H9 (cell line): Measurements from ENCODE around the gene HIP1. TPM values are rescaled to one million over a fixed set of nuclear protein-coding genes. Genes with fewer than 3 reads are reported as not detected.

Source experiments
- DNase-seq: peaks from one replicate; pipeline ENCODE4 v3.0.0-alpha.2; 2017
- H2AFZ ChIP-seq: one replicate; pipeline ENCODE4 v1.6.1; 2013; ENCODE audit warnings: mild to moderate bottlenecking, low read length, control low read depth, moderate library complexity
- H2AK5ac ChIP-seq: 2 replicates; pipeline ENCODE4 v1.6.1; 2013; ENCODE audit warnings: low read length, control low read depth, mixed read lengths; ENCODE audit not compliant: insufficient read length
- H2BK120ac ChIP-seq: one replicate; pipeline ENCODE4 v1.6.1; 2013; ENCODE audit warnings: low read depth, mild to moderate bottlenecking, low read length, control low read depth, inconsistent platforms; ENCODE audit not compliant: poor library complexity, severe bottlenecking
- H2BK12ac ChIP-seq: 2 replicates; pipeline ENCODE4 v1.6.1; 2013; ENCODE audit warnings: low read length, control low read depth, mixed read lengths, low read depth; ENCODE audit not compliant: insufficient read length
- H2BK15ac ChIP-seq: 2 replicates; pipeline ENCODE4 v1.6.1; 2013; ENCODE audit warnings: low read depth, low read length, control low read depth
- H2BK20ac ChIP-seq: one replicate; pipeline ENCODE4 v1.6.1; 2013; ENCODE audit warnings: low read depth, mild to moderate bottlenecking, low read length, control low read depth, inconsistent platforms; ENCODE audit not compliant: poor library complexity, severe bottlenecking
- H2BK5ac ChIP-seq: 2 replicates; pipeline ENCODE4 v1.6.1; 2013; ENCODE audit warnings: low read length, control low read depth, mixed read lengths; ENCODE audit not compliant: insufficient read length
- H3K14ac ChIP-seq: 2 replicates; pipeline ENCODE4 v1.6.1; 2013; ENCODE audit warnings: low read length, control low read depth; ENCODE audit not compliant: insufficient read depth
- H3K18ac ChIP-seq: 2 replicates; pipeline ENCODE4 v1.6.1; 2013; ENCODE audit warnings: low read depth, mild to moderate bottlenecking, mixed read lengths, low read length, control low read depth; ENCODE audit not compliant: insufficient read length
- H3K23ac ChIP-seq: 2 replicates; pipeline ENCODE4 v1.6.1; 2013; ENCODE audit warnings: low read length, control low read depth, mixed read lengths, low read depth; ENCODE audit not compliant: insufficient read length
- H3K23me2 ChIP-seq: 2 replicates; pipeline ENCODE4 v1.6.1; 2013; ENCODE audit warnings: low read depth, mild to moderate bottlenecking, mixed read lengths, low read length, control low read depth; ENCODE audit not compliant: insufficient read length, poor library complexity, severe bottlenecking
- H3K27ac ChIP-seq: 2 replicates; pipeline ENCODE4 v1.5.1; 2013; ENCODE audit warnings: low read length, control low read depth, mixed read lengths, low read depth; ENCODE audit not compliant: insufficient read length
- H3K27me3 ChIP-seq: 2 replicates; pipeline ENCODE4 v1.6.1; 2013; ENCODE audit warnings: low read length, control low read depth, inconsistent platforms; ENCODE audit not compliant: insufficient read depth
- H3K4ac ChIP-seq: 2 replicates; pipeline ENCODE4 v1.6.1; 2013; ENCODE audit warnings: low read depth, mild to moderate bottlenecking, control low read depth, inconsistent platforms, low read length, moderate library complexity
- H3K4me1 ChIP-seq: 2 replicates; pipeline ENCODE4 v1.6.1; 2013; ENCODE audit warnings: low read length, control low read depth, inconsistent platforms; ENCODE audit not compliant: insufficient read depth
- H3K4me2 ChIP-seq: 2 replicates; pipeline ENCODE4 v1.6.1; 2013; ENCODE audit warnings: low read length, control low read depth, mixed read lengths; ENCODE audit not compliant: insufficient read length, insufficient read depth
- H3K56ac ChIP-seq: 2 replicates; pipeline ENCODE4 v1.6.1; 2013; ENCODE audit warnings: low read depth, mild to moderate bottlenecking, mixed read lengths, low read length, control low read depth; ENCODE audit not compliant: insufficient read length
- H3K79me1 ChIP-seq: 2 replicates; pipeline ENCODE4 v1.6.1; 2013; ENCODE audit warnings: low read depth, mild to moderate bottlenecking, moderate library complexity, low read length, control low read depth, inconsistent platforms; ENCODE audit not compliant: insufficient read depth, poor library complexity, severe bottlenecking
- H3K79me2 ChIP-seq: 2 replicates; pipeline ENCODE4 v1.6.1; 2013; ENCODE audit warnings: low read length, control low read depth, inconsistent platforms; ENCODE audit not compliant: insufficient read depth
- H3K9ac ChIP-seq: 2 replicates; pipeline ENCODE4 v1.6.1; 2013; ENCODE audit warnings: low read length, control low read depth, mixed read lengths; ENCODE audit not compliant: insufficient read length; ENCODE audit errors: extremely low read depth
- H3K9me3 ChIP-seq: one replicate; pipeline ENCODE4 v1.6.1; 2013; ENCODE audit warnings: low read depth, low read length, inconsistent platforms; ENCODE audit not compliant: control insufficient read depth
- H3T11ph ChIP-seq: one replicate; pipeline ENCODE4 v1.6.1; 2013; ENCODE audit warnings: mild to moderate bottlenecking, low read length, control low read depth, inconsistent platforms
- H4K20me1 ChIP-seq: one replicate; pipeline ENCODE4 v1.6.1; 2013; ENCODE audit not compliant: control insufficient read depth, insufficient read length, insufficient read depth
- H4K5ac ChIP-seq: 2 replicates; pipeline ENCODE4 v1.6.1; 2013; ENCODE audit warnings: low read depth, mild to moderate bottlenecking, mixed read lengths, low read length, control low read depth; ENCODE audit not compliant: insufficient read length
- H4K8ac ChIP-seq: replicated peaks from 2 replicates; pipeline ENCODE4 v1.6.1; 2013; ENCODE audit warnings: low read length, control low read depth, mixed read lengths, low read depth; ENCODE audit not compliant: insufficient read length
- H4K91ac ChIP-seq: 2 replicates; pipeline ENCODE4 v1.6.1; 2013; ENCODE audit warnings: low read depth, mild to moderate bottlenecking, moderate library complexity, mixed read lengths, low read length, control low read depth; ENCODE audit not compliant: insufficient read length
- H3K27ac Mint-ChIP-seq, 3 experiments: 2 replicates in 2 of 3; 3 replicates in 1 of 3; pipeline ENCODE4 v1.8.0; 2020 to 2021; ENCODE audit warnings: mixed read lengths in 3 of 3, mild to moderate bottlenecking in 1 of 3, moderate library complexity in 1 of 3
- H3K27me3 Mint-ChIP-seq: 2 replicates; pipeline ENCODE4 v1.8.0; 2021; ENCODE audit warnings: low read depth, mild to moderate bottlenecking, moderate library complexity, mixed read lengths
- H3K36me3 Mint-ChIP-seq, 3 experiments: 2 replicates in 2 of 3; 3 replicates in 1 of 3; pipeline ENCODE4 v1.8.0; 2020 to 2021; ENCODE audit warnings: low read depth in 3 of 3, mixed read lengths in 3 of 3; ENCODE audit not compliant: insufficient read depth in 1 of 3
- H3K4me1 Mint-ChIP-seq, 2 experiments: 2 replicates each; pipeline ENCODE4 v1.8.0; 2020; ENCODE audit warnings: mixed read lengths in 2 of 2
- H3K4me3 Mint-ChIP-seq, 2 experiments: 2 replicates in 1 of 2; 3 replicates in 1 of 2; pipeline ENCODE4 v1.8.0; 2020 to 2021; ENCODE audit warnings: mild to moderate bottlenecking in 2 of 2, mixed read lengths in 2 of 2, moderate library complexity in 1 of 2
- H3K9me3 Mint-ChIP-seq, 2 experiments: 2 replicates in 1 of 2; 3 replicates in 1 of 2; pipeline ENCODE4 v1.8.0; 2020; ENCODE audit warnings: mild to moderate bottlenecking in 2 of 2, mixed read lengths in 2 of 2, moderate library complexity in 1 of 2
- CTCF ChIP-seq: fragments of 200-600 bp; sonication (generic); conservative IDR thresholded peaks from 3 replicates; pipeline ENCODE4 v1.8.0; 2021; ENCODE audit warnings: antibody characterized with exemption, mild to moderate bottlenecking
- WGBS: extraction: QIAGEN DNeasy Blood & Tissue Kit; methylation state at CpG from one replicate; pipeline ENCODE4 v1.1.7; 2013; ENCODE audit warnings: missing lambda C conversion rate, low lambda C conversion rate, mixed read lengths; ENCODE audit not compliant: insufficient read length; ENCODE audit errors: extremely low coverage; 5-methylcytosine and 5-hydroxymethylcytosine counted together
- total RNA-seq: library from RNA; stranded (reverse); gene quantifications from 2 replicates; pipeline ENCODE4 v1.2.1, GENCODE V29; 2021

Gene HIP1
- total RNA-seq, 1 experiment from 2014 or later, result 87.5 TPM

- Histone ChIP-seq H2AFZ (no peak overlapping the region), H2AK5ac (no peak overlapping the region), H3K9me3 (no peaks in the 10 kb centered on the region), H3K27ac (no peak overlapping the region), H3K4me2 (no peak overlapping the region), H3K9ac (no peak overlapping the region), H4K20me1 (no peaks in the 10 kb centered on the region), H2BK15ac (no peak overlapping the region), H2BK120ac (no peak overlapping the region), H3K4me1 (no peaks in the 10 kb centered on the region), H4K91ac (no peak overlapping the region), H3K14ac (no peak overlapping the region), H3K18ac (no peak overlapping the region), H3K4ac (no peak overlapping the region), H3K79me2 (no peaks in the 10 kb centered on the region), H2BK20ac (no peak overlapping the region), H4K5ac (no peak overlapping the region), H3K27me3 (no peaks in the 10 kb centered on the region), H3K23me2 (no peaks in the 10 kb centered on the region), H3K56ac (no peak overlapping the region), H2BK12ac (no peak overlapping the region), H3T11ph (no peak overlapping the region), H3K79me1 (no peaks in the 10 kb centered on the region), H3K23ac (no peak overlapping the region), H4K8ac (no peak overlapping the region), H2BK5ac (no peak overlapping the region)
- Mint-ChIP-seq H3K4me1 (peaks cover 5 to 7% of the 10 kb centered on the region in 2 experiments; a peak in 3 of 4 replicates), H3K9me3 (no peaks in the 10 kb centered on the region), H3K27me3 (no peaks in the 10 kb centered on the region), H3K27ac (peak overlapping the region; percentile 84 to 93 (median 89); a peak in 6 of 7 replicates), H3K4me3 (no peak overlapping the region), H3K36me3 (peaks cover 26 to 41% (median 37%) of the 10 kb centered on the region in 3 experiments)
- no CpG with 5 or more reads among the region's 12 CpGs for WGBS
- no peak for DNase-seq
- TF ChIP-seq CTCF, result no peak
Measured at GRCh38 chr7:75617634-75618234, 121.0 kb downstream of the HIP1 start.
